ENCODE measurements around the gene FRMD4A.
A peak's percentile ranks its signal among the peaks of the same experiment; 100 is the strongest.

Gene FRMD4A

DNA sequence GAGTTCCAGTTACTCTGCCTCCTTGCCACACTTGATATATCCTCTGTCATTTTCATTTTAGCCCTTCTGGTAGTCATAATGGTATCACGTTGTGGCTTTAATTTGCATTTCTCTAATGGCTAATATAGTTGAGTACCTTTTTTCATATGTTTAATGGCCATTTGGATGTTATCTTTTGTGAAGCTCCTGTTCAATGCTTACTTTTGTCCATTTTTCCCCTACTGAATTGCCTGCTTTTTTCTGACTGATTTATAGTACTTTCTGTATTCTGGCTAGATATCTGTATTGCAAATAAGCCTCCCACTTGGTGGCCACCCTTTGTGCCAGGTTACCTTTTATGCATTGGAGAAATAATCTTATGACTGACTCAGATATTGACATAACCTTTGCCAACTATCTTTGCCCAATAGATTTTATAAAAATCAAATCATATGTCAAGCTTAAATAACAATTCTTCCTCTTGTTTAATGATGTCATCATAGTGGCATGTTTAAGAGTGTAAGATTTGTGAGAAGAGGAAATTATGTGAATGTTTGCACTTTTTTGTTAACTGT is 693.3 kb downstream of the FRMD4A start:
- H3K4me3 ChIP-seq (replicated peaks; ENCODE audit: low read depth, low read length) = no peak overlapping the region
- TF ChIP-seq, protein P1, sequence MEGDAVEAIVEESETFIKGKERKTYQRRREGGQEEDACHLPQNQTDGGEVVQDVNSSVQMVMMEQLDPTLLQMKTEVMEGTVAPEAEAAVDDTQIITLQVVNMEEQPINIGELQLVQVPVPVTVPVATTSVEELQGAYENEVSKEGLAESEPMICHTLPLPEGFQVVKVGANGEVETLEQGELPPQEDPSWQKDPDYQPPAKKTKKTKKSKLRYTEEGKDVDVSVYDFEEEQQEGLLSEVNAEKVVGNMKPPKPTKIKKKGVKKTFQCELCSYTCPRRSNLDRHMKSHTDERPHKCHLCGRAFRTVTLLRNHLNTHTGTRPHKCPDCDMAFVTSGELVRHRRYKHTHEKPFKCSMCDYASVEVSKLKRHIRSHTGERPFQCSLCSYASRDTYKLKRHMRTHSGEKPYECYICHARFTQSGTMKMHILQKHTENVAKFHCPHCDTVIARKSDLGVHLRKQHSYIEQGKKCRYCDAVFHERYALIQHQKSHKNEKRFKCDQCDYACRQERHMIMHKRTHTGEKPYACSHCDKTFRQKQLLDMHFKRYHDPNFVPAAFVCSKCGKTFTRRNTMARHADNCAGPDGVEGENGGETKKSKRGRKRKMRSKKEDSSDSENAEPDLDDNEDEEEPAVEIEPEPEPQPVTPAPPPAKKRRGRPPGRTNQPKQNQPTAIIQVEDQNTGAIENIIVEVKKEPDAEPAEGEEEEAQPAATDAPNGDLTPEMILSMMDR (IDR thresholded peaks at IDR 0.05; ENCODE audit: low read depth, low read length, missing control alignments) = no peak
- DNase-seq (ENCODE audit: extremely low read depth, low read depth) = no peak

DNA sequence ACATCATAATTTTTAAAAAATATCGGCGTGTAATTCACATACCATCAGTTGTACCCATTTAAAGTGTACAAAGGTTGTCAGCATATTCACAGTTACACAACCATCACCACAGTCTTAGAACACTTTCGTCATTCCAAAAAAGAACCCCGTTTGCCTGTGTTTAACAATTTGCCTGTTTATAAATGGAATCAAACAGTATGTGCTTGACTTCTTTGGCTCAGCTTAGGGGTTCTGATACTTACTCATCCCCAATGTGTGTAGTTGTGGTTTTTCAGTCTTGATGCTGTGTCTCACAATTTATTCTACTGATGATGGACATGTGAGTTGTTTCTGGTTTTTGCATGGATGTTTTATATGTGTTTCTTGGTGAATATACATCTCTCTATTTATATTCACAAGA is 693.9 kb downstream of the FRMD4A start:
- TF ChIP-seq, protein P1 (IDR thresholded peaks at IDR 0.05; ENCODE audit: low read depth, low read length, missing control alignments) = no peak
- H3K4me3 ChIP-seq (replicated peaks; ENCODE audit: low read depth, low read length) = no peak overlapping the region
- no peak for DNase-seq (ENCODE audit: extremely low read depth, low read depth)

DNA sequence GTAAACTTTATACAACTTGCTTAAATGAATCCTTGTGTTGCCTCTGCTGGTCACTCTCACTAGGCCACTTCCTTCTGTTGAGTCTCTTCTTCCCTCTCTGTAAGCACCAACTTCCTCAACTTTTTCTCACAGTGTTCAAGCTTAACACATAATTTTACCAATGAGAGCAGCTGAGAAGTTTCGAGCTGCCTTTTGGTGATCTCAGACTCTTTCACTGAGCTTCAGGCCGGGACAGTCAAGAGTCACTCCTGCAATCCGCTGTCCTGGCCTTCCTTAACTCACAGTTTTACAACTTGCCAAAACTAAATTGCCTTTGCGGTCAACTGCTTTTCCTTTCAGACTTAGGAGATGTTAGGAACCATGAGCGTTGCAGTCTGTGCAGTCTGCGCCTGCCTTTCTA is 696.5 kb downstream of the FRMD4A start:
- TF ChIP-seq, protein P1 (IDR thresholded peaks at IDR 0.05; ENCODE audit: low read depth, low read length, missing control alignments) = no peak
- DNase-seq (ENCODE audit: extremely low read depth, low read depth) = no peak
- no peak overlapping the region for H3K4me3 ChIP-seq (replicated peaks; ENCODE audit: low read depth, low read length)

- peak; percentile 22 for DNase-seq (ENCODE audit: extremely low read depth, low read depth)
- TF ChIP-seq, protein P1 (IDR thresholded peaks at IDR 0.05; ENCODE audit: low read depth, low read length, missing control alignments) = no peak
- no peak overlapping the region for H3K4me3 ChIP-seq (replicated peaks; ENCODE audit: low read depth, low read length)
These were observed 697.0 kb downstream of the FRMD4A start for GRCh38 chr10:13633689-13634088.

- no peak for DNase-seq (ENCODE audit: extremely low read depth, low read depth)
- TF ChIP-seq, protein P1 (IDR thresholded peaks at IDR 0.05; ENCODE audit: low read depth, low read length, missing control alignments) = no peak
- no peak overlapping the region for H3K4me3 ChIP-seq (replicated peaks; ENCODE audit: low read depth, low read length)
These were observed 697.8 kb downstream of the FRMD4A start for GRCh38 chr10:13632884-13633440.

DNA sequence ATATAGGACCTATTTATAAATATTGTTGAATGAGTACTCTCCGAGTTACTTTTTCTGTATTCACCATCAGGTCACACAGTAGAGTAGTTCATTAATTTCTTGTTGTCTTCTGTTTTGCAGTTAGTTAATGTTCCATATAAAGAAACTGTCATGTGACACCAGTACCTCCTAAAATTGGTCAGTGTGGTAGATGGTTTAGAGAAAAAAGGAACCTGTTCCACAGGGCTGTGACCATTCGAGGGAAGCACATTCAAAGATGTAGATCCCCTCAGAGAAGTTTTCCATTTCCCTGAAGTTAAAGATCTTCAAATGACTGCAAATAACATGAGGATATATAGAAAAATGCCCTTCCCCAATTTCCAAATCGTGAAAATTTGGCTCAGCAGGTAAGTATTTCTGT is 698.3 kb downstream of the FRMD4A start:
- no peak overlapping the region for H3K4me3 ChIP-seq (replicated peaks; ENCODE audit: low read depth, low read length)
- DNase-seq (ENCODE audit: extremely low read depth, low read depth) = no peak
- TF ChIP-seq, protein P1 (IDR thresholded peaks at IDR 0.05; ENCODE audit: low read depth, low read length, missing control alignments) = no peak

DNA sequence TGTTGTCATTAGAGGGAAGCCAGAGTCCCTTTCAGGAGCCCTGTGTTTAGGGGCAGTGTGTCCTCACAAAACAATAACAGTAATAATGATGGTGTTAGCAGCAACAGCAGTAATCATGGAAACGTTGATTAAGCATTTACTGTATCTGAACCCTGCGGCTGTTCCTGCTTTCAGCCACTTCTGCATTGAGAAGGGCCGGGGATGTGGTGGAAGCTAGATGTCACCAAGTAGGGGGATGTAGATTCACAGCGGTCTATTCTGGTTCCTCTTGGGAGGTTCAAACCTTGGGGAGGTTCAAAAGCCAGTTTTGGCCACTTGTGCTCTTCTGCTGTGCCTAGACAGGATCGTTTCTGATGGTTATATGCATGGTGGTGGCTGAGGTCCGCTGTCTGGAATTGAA is 699.1 kb downstream of the FRMD4A start:
- DNase-seq (ENCODE audit: extremely low read depth, low read depth) = no peak

More for the DNA sequence above, 699.1 kb downstream of the FRMD4A start:
- TF ChIP-seq, protein P1 (IDR thresholded peaks at IDR 0.05; ENCODE audit: low read depth, low read length, missing control alignments) = no peak
- no peak overlapping the region for H3K4me3 ChIP-seq (replicated peaks; ENCODE audit: low read depth, low read length)
